Measurements from ENCODE around the gene SELENOV.

SELENOV gene

GRCh38 chr19:39568604-39569003, 53.7 kb downstream of the SELENOV start:
- no peak for DNase-seq

Data from AML-193 (cell line).